Neural progenitor cell (in vitro differentiated cells): ENCODE results near the gene MYL10.

Source experiments
- EZH2 ChIP-seq: fragments of 200-600 bp; sonication (generic); IDR thresholded peaks from 2 replicates; pipeline ENCODE4 v1.6.1; 2017; ENCODE audit warnings: antibody characterized with exemption, mild to moderate bottlenecking, moderate library complexity
- EZH2phosphoT487 ChIP-seq: fragments of 200-600 bp; sonication (generic); IDR thresholded peaks from 2 replicates; pipeline ENCODE4 v1.6.1; 2017; ENCODE audit warnings: antibody characterized with exemption

- TF ChIP-seq EZH2phosphoT487: no peak
- TF ChIP-seq EZH2: no peak
These were observed 4.7 kb downstream of the MYL10 start for GRCh38 chr7:101624246-101625001.
